IPS-NIHi7 (cell line): ENCODE measurements around the gene FTO.

Experiments
- DNase-seq: peaks from one replicate; pipeline ENCODE4 v3.0.0; 2012; ENCODE audit warnings: mixed read lengths; ENCODE audit errors: extremely low spot score

The FTO gene

DNA sequence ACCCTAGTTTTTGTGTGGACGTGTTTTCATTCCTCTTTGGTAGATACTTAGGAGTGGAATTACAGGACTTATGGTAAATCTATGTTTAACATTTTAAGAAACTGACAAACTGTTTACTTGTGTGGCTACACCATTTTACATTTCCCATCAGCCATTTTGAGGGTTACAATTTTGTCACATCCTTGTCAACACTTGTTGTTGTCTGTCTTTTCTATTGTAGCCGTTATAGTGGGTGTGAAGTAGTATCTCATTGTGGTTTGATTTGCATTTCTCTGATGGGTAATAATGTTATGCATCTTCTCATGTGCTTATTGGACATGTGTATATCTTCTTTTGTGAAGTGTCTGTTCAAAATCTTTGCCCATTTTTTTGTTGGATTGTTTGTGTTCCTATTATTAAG, 4.5 kb downstream of the FTO start:
- no peak for DNase-seq

DNA sequence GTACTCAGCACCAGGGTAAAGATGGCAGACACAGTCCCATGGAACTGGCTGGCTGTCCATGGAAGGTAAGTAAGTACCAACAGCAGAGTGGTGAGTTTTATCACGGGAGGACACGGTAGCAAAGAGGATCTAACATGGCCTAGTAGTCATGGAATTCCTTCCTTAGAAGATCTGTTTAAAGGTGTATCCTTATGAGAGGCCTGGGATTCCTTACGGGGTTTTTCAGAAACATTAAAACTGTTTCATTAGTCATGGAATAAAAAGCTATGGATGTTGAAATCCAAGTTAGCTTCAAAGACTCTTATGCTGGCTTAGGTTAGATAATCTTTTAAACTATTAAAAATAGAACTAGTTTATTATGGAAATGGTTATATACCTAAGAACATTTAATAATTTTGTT, 7.4 kb downstream of the FTO start:
- no peak for DNase-seq

DNA sequence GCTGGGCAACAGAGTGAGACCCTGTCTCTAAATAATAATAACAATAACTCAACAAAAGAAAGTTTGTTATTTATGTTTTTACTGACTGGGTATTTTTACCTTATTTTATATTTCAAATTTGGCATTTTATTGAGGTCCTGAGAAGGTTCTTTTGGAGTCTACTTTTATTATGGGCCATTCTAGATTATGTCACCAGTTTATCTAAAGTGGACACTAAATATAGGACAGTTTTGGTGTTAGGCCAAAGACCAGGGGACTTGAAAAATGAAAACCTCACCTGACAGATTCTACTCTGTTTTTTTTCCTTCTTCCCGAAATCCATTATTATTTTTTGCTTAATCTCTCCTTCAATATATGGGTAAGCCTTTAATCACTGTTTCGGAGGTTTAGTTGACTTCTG, 8.1 kb downstream of the FTO start:
- no peak for DNase-seq

DNA sequence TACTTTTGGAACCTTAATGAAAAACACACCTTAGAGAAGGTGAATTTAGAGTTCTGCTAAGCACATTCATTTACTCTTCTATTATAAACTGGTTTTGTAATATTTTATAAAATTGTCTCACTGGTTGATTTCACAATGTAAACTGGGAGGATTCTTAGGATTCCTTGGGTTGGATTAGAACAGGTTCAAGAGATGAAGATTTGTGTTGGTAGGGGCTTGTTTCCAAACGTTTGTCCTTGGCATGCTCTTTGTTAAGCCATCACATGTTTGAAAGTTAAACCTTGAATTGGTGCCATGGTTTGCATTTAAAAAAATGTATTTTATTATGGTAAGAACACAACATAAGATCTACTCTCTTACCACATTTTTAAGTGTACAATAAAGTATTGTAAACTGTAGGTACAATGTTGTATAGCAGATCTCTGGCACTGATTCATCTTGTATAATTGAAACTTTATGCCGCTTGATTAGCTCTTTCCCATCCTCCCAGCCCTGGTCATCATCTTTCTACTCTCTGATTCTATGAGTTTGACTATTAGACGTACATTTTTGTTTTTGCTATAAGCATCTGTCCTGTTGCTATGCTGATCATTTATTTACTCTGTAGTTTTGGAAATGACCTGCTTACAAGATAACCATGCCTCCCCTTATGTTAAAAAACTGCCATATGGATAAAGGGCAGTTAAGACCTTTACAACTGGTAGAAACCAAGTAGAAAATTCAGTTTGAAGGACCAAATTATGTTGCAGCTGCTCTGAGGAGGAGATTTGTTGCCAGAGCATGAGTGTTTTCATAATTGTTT, 9.6 kb downstream of the FTO start:
- no peak for DNase-seq

DNA sequence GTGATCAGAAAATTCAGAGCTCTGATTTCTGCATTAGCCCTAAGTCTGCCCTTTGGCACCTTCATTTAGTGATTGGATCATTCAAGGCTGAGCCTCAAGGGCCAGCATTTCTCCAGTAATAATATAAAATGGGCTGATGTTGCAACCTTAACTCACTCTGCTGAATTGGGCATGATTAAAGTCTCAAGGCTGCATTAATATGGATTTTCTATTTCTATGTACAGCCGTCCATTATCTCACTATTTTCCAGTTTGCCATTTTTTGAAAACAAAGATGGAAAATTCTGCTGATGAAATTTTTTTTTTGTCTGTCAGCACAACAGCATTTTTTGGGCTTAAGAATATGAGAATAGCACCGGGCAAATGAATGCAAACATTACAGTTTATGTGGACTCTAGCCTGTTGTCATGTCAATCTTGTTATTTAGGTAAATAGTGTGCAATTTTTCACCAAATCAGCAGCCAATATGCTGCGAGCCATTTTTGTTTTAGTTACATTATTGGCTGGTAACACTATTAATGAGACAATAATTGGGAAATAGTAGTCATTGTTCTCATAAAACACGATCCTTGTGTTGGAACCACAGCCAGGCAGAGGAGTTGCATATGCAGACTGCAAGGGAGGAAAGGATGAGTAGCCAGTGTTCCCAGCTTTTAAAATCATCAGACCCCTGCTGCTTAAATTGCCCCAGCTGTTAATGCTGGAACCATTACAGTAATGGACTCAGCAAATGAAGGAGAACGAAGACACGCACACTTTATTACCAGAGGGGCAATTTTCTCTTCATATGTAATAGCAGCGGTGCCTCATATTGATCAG, 10.5 kb downstream of the FTO start:
- DNase-seq, result no peak

DNA sequence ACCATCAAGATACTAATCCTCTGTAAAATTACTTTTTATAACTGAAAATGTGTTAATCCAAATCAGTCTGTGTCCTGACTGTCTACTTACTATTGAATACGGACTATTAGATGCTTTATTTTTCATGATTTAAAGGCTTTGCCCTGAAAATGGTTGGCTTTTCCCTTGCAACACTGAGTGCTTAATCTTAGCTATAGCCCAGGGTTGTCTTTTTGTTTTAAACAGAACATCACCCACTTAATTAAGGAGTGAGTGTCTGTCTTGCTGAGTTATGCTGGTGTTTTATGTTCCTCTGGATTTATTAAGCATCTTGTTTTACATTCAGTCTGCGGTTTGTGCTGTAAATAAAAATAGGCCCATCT, 11.0 kb downstream of the FTO start:
- DNase-seq, result no peak

DNA sequence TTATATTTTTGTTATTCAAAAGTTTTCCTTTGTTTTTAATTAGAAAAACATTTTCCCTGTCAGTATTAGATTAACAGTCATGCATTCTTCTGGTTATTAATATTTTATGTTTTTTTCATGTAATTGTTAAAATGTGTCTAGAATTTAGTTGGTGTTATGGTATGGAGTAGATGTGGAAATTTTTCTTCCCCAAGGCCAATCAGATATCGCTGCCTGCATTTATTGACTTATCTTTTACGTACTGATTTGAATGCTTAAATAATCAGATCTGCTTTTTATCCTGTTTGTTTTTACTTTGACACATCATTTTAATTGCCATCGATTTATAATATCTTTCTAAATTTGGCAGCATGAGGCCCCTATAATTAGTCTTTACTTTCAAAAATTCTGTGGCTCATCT, 13.6 kb downstream of the FTO start:
- no peak for DNase-seq

DNA sequence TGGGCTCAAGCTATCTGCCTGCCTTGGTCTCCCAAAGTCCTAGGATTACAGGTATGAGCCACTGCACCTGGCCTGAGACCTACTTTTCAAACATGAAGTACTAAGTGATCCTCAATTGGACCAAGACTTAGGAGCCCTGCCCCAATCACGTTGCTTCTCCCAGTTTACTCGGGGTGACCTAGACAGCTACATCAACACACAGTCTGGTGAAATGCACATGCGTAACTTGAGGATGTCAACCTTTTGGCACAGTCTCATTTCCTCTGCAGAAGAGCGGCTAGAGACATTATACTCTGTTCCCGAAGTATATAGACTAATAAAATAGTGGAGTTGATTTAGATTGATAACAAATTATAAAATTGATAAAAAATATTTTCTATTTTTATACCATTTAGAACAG, 17.1 kb downstream of the FTO start:
- DNase-seq, result no peak

DNA sequence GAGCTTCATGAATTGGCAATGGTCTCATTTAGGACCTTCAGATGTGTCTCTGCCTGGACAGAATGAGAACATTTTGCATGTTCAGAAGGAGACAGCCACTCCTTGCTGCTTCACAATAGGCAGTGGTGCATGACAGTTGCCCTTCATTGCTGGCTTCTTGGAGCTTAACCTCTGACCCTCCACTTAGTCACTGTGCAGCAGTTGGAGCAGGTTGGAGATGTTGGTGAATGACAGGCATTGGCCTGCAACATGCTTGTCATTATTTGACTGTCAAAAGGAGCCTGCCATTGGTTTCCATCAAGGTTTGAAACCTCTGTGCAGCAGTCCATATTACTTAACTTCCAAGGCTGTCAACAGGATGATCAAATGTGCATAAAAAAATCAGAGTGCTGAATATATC, 22.7 kb downstream of the FTO start:
- DNase-seq, result no peak

DNA sequence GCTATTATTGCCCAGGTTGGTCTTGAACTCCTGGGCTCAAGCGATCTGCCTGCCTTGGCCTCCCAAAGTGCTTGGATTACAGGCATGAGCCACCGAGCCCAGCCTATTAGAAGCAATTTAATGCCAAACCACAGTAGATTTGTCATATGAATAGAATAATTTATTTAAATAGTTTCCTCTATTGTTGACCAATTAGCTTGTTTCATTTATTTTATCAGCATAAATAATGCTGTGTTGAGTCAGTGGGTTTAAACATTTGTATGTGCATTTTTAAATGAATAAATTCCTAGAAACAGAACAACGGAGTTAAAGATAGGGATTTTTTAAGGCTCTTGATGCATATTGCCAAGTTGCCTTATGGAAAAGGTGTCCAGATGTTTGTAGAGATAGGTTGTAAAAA, 26.7 kb downstream of the FTO start:
- no peak for DNase-seq

DNA sequence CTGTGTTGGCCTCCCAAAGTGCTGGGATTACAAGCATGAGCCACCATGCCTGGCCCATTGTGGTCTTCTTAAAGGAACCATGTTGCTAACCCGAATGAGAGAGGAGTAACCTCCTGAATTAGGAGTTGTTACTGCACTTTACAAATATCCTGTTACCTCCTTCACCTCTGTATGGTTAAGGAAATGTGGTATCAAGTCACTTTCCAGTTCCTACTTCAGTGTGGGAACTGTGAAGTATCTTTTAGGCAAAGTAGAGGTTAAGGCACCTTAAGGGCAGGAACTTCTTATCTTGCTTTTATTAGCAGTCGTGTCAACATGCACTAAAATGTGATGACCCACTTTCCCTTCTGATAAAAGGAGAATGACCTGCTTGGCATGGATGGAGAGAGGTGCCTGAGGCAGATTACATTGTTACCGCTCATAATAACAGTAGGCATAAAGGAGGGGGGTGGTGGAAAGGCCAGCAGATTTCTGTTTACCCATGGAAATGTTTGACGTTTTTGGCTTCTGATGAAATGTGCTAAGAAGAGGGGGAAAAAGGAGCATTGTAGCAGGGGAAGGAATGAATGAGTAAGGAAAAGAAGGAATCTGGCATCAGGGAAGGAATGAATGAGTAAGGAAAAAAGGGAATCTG, 28.5 kb downstream of the FTO start:
- no peak for DNase-seq

DNA sequence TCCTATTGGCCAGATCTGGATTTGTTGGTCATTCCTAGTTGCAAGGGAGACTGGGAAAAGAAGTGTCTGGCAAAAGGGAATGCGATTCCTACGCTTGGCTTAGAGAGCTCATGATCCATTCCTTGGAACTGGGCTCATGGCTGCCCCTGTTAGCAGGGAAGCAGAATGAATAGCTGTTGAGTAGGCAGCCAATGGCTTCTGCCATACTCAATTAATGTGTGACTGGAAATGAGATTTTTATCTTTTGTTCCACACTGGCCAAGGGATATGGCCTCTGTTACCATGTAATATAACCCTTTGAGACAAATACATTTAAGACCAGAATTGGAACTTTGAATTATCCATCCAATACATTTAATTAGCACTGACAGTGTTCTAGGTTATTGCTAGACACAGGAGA, 31.0 kb downstream of the FTO start:
- DNase-seq, result no peak

DNA sequence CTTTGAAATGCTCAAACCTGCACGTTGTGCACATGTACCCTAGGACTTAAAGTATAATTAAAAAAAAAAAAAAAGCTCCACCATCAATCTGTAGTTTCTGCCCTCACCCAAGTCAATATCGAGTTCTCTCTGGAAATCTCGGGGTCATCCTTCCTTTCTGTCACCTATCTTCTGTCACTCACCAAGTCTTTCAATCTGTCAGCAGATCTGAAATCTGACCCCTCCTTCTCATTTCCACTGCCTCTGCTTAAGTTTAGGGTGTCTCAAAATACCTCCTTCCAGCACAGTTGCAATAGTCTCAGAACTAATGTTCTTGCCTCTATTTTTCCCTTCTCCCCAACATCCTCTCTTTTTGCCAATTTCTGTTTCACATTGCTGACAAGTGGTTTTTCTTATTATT, 32.3 kb downstream of the FTO start:
- no peak for DNase-seq

DNA sequence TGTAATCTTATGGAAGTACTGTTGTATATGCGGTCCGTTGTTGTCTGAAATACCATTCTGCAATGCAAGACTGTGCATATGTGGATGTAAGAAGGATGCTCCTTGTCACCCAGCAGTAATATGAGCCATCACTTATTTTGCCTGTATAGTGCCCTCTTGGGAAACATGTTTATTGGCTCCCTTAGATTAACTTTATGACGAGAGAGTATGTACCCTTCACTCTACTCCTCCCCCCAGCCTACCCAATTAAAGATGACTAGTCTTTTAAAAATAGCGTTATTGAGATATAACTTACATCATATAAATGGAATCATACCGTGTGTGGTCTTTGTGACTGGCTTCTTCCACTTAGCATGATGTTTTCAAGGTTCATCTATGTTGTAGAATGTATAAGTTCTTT, 33.6 kb downstream of the FTO start:
- no peak for DNase-seq

DNA sequence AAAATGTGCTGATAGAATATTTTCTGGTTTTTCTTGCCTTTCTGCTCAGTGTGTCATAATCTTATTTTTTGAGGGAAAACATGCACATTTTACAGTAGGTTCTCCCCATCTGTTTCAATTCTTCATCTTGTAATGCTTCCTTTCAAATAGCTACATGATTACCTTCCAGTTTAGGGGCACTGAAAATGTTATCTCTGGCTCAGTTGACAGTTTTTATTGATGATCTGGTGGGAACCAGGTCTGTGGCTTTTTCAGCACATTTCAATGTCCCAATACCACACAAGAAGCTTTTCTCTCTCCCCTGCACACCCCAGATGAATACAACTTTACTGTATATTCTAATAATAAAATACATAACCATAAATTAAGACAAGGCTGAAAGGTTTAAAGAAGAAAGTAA, 36.5 kb downstream of the FTO start:
- no peak for DNase-seq

DNA sequence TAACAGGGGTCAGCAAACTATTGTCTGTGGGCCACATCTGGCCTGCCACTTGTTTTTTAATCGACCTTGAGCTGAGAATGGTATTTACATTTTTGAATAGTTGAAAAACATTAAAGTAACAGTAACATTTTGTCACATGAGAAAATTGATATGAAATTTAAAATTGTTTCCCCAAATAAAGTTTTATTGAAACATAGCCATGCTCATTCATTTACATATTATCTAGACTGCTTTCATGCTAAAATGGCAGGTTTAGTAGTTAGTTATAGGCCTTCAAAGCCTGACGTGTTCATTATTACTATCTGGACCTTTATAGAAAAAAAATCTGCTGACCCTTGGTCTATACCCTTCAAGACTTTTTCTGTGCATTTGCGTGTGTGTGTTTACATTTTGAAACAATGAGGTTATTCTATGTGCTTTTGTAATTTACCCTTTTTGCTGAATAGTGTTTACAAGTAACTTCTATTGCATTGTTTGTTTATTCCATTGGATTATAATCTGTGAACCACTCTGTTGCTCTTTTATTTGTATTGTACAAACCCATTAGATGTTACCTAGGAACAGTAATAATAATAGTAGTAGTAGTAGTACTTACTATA, 37.1 kb downstream of the FTO start:
- DNase-seq, result no peak

DNA sequence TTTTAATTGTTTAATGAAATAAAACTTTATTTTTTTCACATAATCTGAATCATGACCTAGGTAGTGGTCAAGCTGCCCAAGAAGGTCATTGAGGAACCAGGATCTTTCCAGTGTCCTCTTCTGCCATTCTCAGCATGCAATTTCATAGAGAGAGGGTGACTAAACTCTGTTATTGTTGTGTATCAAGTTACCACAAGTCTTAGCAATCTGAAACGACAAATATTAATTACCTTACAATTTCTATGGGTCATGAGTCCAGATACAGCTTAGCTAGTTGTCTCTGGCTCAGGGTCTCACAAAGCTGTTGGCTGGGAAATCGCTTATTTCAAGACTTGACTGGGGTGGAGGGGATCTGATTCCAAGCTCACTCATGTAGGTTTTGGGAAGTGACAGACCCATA, 37.6 kb downstream of the FTO start:
- DNase-seq, result no peak

DNA sequence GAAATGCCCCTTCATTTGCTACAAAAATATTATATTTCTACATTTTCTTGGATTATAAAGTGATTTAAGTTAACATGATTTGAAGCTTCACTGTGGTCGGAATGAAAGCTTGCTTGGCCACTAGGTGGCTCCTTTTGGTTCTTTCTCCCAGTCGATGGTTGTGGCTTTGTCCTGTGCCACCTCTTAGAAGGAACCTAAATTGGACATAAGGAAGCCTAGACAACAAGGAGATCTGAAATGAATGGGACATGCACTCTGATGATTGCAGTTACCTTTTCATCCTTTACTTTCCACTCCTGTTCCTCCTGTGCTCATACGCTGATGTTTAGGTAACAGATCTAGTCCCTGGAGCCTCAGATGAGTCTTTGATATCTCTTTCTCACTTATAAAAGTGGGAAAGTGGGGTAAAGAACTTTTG, 39.2 kb downstream of the FTO start:
- DNase-seq, result peak; percentile 36

DNA sequence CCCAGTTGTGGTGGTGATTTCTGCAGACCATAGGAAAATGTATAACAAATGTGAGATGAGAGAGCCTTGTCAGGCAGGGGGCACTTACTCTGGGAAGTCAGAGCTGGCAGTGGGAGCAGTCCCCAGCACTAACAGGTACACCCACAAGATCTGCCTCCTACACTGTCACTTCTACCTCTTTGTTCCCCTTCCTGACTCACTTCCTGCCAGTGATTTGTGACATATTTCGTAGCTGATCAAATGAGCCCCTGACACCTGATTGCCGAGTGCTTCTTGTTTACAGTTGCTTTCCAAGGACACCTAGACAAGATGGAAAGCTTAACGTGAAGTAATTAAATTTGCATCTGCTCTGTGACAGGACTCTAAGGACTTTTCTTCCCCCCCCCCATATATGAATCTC, 40.5 kb downstream of the FTO start:
- peak; percentile 42 for DNase-seq

DNA sequence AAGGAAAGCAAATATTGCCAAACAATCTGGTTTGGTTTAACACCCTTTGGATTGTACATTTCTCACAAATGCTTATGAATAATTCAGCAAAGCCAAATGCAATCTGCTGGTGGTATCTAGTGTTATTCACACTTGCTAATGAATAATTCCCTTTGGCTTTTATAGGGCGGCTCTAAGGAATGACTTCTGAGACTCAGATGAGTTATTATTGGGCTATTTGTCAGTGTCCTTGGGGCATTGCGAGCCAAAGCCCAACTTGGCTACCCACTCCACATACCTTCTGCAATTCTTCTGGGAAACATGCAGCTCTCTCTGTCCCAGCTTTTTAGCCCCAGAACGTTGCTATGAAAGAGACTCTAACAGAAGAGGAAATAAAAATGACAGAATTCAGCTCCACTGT, 41.1 kb downstream of the FTO start:
- no peak for DNase-seq

DNA sequence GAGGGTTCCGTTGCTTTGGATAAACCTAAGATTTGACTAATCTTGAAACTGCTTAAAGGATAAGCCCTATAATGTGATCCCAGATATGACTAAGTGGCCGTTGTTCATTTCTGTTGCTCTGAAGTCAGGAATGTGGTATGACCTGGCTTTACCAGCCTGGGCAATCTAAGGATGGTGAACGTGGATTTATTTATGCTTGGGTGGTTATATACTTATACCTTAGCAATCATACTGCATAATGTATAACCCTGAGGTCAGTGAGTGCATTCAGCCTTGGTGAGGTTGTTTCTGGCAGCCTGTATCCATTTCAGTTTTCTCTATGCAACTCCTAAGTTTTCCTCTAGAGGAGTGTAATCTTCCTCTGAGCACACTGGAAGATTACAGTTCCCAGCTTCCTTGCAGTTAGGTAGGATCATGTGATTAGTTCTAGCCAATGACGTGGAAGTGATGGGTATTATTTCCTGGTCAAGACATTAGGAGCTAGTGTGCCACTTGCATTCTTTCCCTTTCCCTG, 41.9 kb downstream of the FTO start:
- DNase-seq, result no peak

DNA sequence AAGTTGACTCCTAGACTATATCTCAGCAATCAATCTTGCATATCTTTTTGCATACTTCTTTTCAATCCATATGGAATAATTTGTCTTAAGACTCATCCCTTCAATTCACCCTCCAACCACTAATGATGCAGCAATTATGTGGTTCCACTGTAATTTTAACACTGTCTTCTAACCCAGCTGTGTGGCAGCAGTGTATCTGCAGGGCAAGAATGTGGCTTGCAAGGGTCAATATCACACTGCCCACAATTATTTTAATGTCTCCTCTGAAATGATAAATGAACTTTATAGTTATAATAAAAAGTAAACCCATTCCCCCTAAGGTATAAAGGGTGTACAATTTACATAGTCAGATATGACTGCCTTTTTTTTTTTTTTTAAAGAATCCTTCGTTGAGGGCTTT, 48.6 kb downstream of the FTO start:
- no peak for DNase-seq
